Gastrocnemius medialis (tissue), 4 donors: ENCODE results near the gene RESP18.

Experiments
- POLR2A ChIP-seq, 2 donors: fragments of 450-650 bp; IDR thresholded peaks; one replicate each; pipeline ENCODE4 v1.6.1; 2017; ENCODE audit warnings: antibody characterized with exemption in 2 of 2, mild to moderate bottlenecking in 2 of 2, moderate library complexity in 2 of 2
- TF ChIP-seq, protein P1 (sequence below), 5 experiments: fragments of 450-650 bp in 3 of 5; fragments of 200-600 bp in 2 of 5; sonication (generic) in 2 of 5; IDR thresholded peaks in 4 of 5; conservative IDR thresholded peaks in 1 of 5; 1 replicate in 4 of 5; 2 replicates in 1 of 5; pipeline ENCODE4 v1.5.1; 2016 to 2019; ENCODE audit warnings: antibody characterized with exemption in 5 of 5, mild to moderate bottlenecking in 3 of 5, moderate library complexity in 3 of 5

DNA sequence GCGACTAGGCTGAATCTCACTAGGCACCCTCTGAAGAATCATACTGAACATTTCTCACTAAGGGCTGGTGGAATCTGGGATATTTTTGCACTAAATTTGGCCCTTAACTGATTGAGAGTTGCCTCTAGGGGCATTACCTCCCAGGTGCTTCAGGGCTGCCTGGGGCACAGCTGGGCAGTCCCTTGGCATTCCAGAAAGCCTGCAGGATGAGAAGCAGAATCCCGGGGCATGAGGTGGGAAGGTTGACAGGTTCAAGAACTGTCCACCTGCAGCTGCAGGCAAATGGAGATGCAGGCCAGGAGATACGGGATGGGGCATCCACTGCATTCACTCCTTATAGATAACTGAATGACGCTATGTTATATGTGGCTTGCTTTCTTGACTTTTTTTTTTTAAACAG lies 7.4 kb downstream of the RESP18 start:
- TF ChIP-seq, protein P1, sequence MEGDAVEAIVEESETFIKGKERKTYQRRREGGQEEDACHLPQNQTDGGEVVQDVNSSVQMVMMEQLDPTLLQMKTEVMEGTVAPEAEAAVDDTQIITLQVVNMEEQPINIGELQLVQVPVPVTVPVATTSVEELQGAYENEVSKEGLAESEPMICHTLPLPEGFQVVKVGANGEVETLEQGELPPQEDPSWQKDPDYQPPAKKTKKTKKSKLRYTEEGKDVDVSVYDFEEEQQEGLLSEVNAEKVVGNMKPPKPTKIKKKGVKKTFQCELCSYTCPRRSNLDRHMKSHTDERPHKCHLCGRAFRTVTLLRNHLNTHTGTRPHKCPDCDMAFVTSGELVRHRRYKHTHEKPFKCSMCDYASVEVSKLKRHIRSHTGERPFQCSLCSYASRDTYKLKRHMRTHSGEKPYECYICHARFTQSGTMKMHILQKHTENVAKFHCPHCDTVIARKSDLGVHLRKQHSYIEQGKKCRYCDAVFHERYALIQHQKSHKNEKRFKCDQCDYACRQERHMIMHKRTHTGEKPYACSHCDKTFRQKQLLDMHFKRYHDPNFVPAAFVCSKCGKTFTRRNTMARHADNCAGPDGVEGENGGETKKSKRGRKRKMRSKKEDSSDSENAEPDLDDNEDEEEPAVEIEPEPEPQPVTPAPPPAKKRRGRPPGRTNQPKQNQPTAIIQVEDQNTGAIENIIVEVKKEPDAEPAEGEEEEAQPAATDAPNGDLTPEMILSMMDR (IDR thresholded peaks at IDR 0.05 in 4 of 5, conservative IDR thresholded peaks at IDR 0.05 in 1 of 5) = no peak
- TF ChIP-seq POLR2A (IDR thresholded peaks at IDR 0.05) = no peak
